H1 (cell line): Measurements from ENCODE around the gene CUL4A. TPM values are rescaled to one million over a fixed set of nuclear protein-coding genes. Genes with fewer than 3 reads are reported as not detected.

Experiments
- CTCF ChIA-PET: fragments of 300-600 bp; sonication (Branson Sonifier 250); formaldehyde crosslinking; loops from one replicate; lab custom pipeline; 2021; ENCODE audit not compliant: partially characterized antibody; lab: Charles Lee
- POLR2A ChIA-PET: fragments of 300-600 bp; sonication (Branson Sonifier 250); formaldehyde crosslinking; loops from one replicate; lab custom pipeline; 2021; ENCODE audit warnings: inconsistent platforms; ENCODE audit not compliant: partially characterized antibody; lab: Charles Lee
- DNase-seq, 2 experiments: peaks; one replicate each; pipeline versions ENCODE4 v3.0.0 to v3.0.0-alpha.2; 2010 to 2022; ENCODE audit warnings: low spot score in 2 of 2, low read depth in 1 of 2, mixed read lengths in 1 of 2
- FAIRE-seq: peaks from 2 replicates; lab custom pipeline; 2011; peaks lifted over from hg19 to GRCh38; lab: Jason Lieb, UNC
- H2AFZ ChIP-seq: 2 replicates; pipeline ENCODE4 v1.8.1; 2012; ENCODE audit warnings: low read length, inconsistent platforms
- H2AK5ac ChIP-seq: 2 replicates; pipeline ENCODE4 v1.6.1; 2013; ENCODE audit warnings: low read depth, low read length
- H2BK120ac ChIP-seq: replicated peaks from 2 replicates; pipeline ENCODE3; 2013; ENCODE audit warnings: low read depth, low read length, inconsistent platforms
- H2BK12ac ChIP-seq: 2 replicates; pipeline ENCODE4 v1.6.1; 2013; ENCODE audit warnings: low read depth, low read length
- H2BK15ac ChIP-seq: 2 replicates; pipeline ENCODE4 v1.6.1; 2013; ENCODE audit warnings: low read length
- H2BK20ac ChIP-seq: 2 replicates; pipeline ENCODE4 v1.6.1; 2013; ENCODE audit warnings: low read length
- H2BK5ac ChIP-seq: 2 replicates; pipeline ENCODE4 v1.6.1; 2013; ENCODE audit warnings: low read depth, low read length
- H3K14ac ChIP-seq: 2 replicates; pipeline ENCODE4 v1.6.1; 2013; ENCODE audit warnings: inconsistent platforms; ENCODE audit not compliant: insufficient read length
- H3K18ac ChIP-seq: 2 replicates; pipeline ENCODE4 v1.6.1; 2013; ENCODE audit warnings: low read length; ENCODE audit errors: extremely low read depth
- H3K23ac ChIP-seq: 2 replicates; pipeline ENCODE4 v1.6.1; 2013; ENCODE audit warnings: inconsistent platforms; ENCODE audit not compliant: insufficient read length
- H3K23me2 ChIP-seq: 2 replicates; pipeline ENCODE4 v1.6.1; 2013; ENCODE audit warnings: low read depth, low read length
- H3K27ac ChIP-seq: 2 replicates; pipeline ENCODE4 v1.6.1; 2011; ENCODE audit warnings: low read depth, low read length, inconsistent platforms
- H3K27me3 ChIP-seq, 4 experiments: replicated peaks in 1 of 4; 1 replicate in 1 of 4; 2 replicates in 3 of 4; pipeline versions ENCODE4 v1.6.1 to v1.8.1; 2011 to 2013; ENCODE audit warnings: low read length in 3 of 4, mild to moderate bottlenecking in 3 of 4, inconsistent platforms in 2 of 4, mixed read lengths in 2 of 4, moderate library complexity in 1 of 4; ENCODE audit not compliant: control insufficient read depth in 3 of 4, insufficient read depth in 3 of 4; ENCODE audit errors: extremely low read depth in 1 of 4
- H3K36me3 ChIP-seq, 4 experiments: 2 replicates each; pipeline versions ENCODE4 v1.6.1 to v1.8.1; 2011 to 2013; ENCODE audit warnings: mild to moderate bottlenecking in 4 of 4, low read length in 3 of 4, moderate library complexity in 2 of 4, control low read depth in 1 of 4, inconsistent platforms in 1 of 4; ENCODE audit not compliant: insufficient read depth in 4 of 4, control insufficient read depth in 2 of 4
- H3K4ac ChIP-seq: replicated peaks from 2 replicates; pipeline ENCODE3; 2013; ENCODE audit warnings: low read length, low read depth, mixed read lengths, inconsistent platforms; ENCODE audit not compliant: insufficient read length
- H3K4me1 ChIP-seq, 4 experiments: replicated peaks in 1 of 4; 1 replicate in 1 of 4; 2 replicates in 3 of 4; pipeline versions ENCODE4 v1.6.1 to v1.8.1; 2011 to 2013; ENCODE audit warnings: low read length in 3 of 4, inconsistent platforms in 2 of 4, mixed read lengths in 1 of 4; ENCODE audit not compliant: insufficient read depth in 4 of 4, control insufficient read depth in 3 of 4
- H3K4me2 ChIP-seq, 2 experiments: 2 replicates each; pipeline versions ENCODE4 v1.6.1 to v1.8.1; 2011 to 2013; ENCODE audit warnings: low read depth in 2 of 2, low read length in 2 of 2, control low read depth in 1 of 2, inconsistent platforms in 1 of 2, mild to moderate bottlenecking in 1 of 2; ENCODE audit not compliant: insufficient read depth in 1 of 2
- H3K4me3 ChIP-seq, 4 experiments: fragments of 200-600, 300-600 bp in 1 of 4; sonication (generic), shearing (Covaris generic), sonication (Bioruptor Twin) in 1 of 4; 2 replicates each; pipeline versions ENCODE4 v1.5.1 to v1.8.1; 2011 to 2016; ENCODE audit warnings: low read length in 4 of 4, low read depth in 3 of 4, control low read depth in 2 of 4, inconsistent platforms in 2 of 4, mild to moderate bottlenecking in 2 of 4, mixed read lengths in 1 of 4, moderate library complexity in 1 of 4; ENCODE audit not compliant: insufficient read depth in 2 of 4; ENCODE audit errors: extremely low read depth in 1 of 4
- H3K56ac ChIP-seq: replicated peaks from 2 replicates; pipeline ENCODE3; 2013; ENCODE audit warnings: low read depth, mild to moderate bottlenecking, mixed read lengths, low read length, inconsistent platforms; ENCODE audit not compliant: insufficient read length
- H3K79me1 ChIP-seq: 2 replicates; pipeline ENCODE4 v1.6.1; 2013; ENCODE audit warnings: low read depth, low read length, control low read depth
- H3K79me2 ChIP-seq, 2 experiments: 2 replicates each; pipeline versions ENCODE4 v1.6.1 to v1.8.1; 2012 to 2013; ENCODE audit warnings: low read length in 2 of 2, mild to moderate bottlenecking in 2 of 2, inconsistent platforms in 1 of 2; ENCODE audit not compliant: insufficient read depth in 2 of 2, control insufficient read depth in 1 of 2
- H3K9ac ChIP-seq, 4 experiments: replicated peaks in 1 of 4; 1 replicate in 1 of 4; 2 replicates in 3 of 4; pipeline versions ENCODE4 v1.6.1 to v1.8.1; 2011 to 2013; ENCODE audit warnings: low read depth in 3 of 4, low read length in 3 of 4, control low read depth in 2 of 4, mild to moderate bottlenecking in 2 of 4, moderate library complexity in 2 of 4, inconsistent platforms in 1 of 4; ENCODE audit errors: extremely low read depth in 1 of 4
- H3K9me3 ChIP-seq, 2 experiments: 2 replicates each; pipeline versions ENCODE4 v1.6.1 to v1.8.1; 2012 to 2013; ENCODE audit warnings: mild to moderate bottlenecking in 2 of 2, moderate library complexity in 2 of 2, control low read depth in 1 of 2, inconsistent platforms in 1 of 2, low read depth in 1 of 2, low read length in 1 of 2, mixed read lengths in 1 of 2; ENCODE audit not compliant: insufficient read depth in 2 of 2
- H4K20me1 ChIP-seq, 2 experiments: replicated peaks in 1 of 2; 2 replicates each; pipeline versions ENCODE3 to v1.8.1; 2011 to 2013; ENCODE audit warnings: inconsistent platforms in 2 of 2, low read length in 2 of 2, mild to moderate bottlenecking in 1 of 2; ENCODE audit not compliant: insufficient read depth in 2 of 2, control insufficient read depth in 1 of 2
- H4K5ac ChIP-seq: 2 replicates; pipeline ENCODE4 v1.6.1; 2013; ENCODE audit warnings: low read length, low read depth, mixed read lengths, inconsistent platforms; ENCODE audit not compliant: insufficient read length
- H4K8ac ChIP-seq: 2 replicates; pipeline ENCODE4 v1.8.0; 2013; ENCODE audit warnings: mild to moderate bottlenecking, moderate library complexity, low read length, inconsistent platforms; ENCODE audit not compliant: insufficient read depth; ENCODE audit errors: extremely low read depth
- H4K91ac ChIP-seq: replicated peaks from 2 replicates; pipeline ENCODE3; 2013; ENCODE audit warnings: low read length, mixed read lengths, inconsistent platforms; ENCODE audit not compliant: insufficient read length
- CEBPB ChIP-seq: IDR thresholded peaks from 2 replicates; pipeline ENCODE4 v1.6.1; 2012; ENCODE audit warnings: low read depth, low read length
- KDM4A ChIP-seq: IDR thresholded peaks from one replicate; pipeline ENCODE4 v1.7.1; 2012; ENCODE audit warnings: low read depth, mild to moderate bottlenecking, moderate library complexity, low read length, inconsistent platforms; ENCODE audit not compliant: severe bottlenecking
- RNF2 ChIP-seq: fragments of 200-900, 300-1000 bp; sonication (generic); IDR thresholded peaks from 2 replicates; pipeline ENCODE4 v1.7.1; 2016; ENCODE audit warnings: borderline replicate concordance, low read depth, mild to moderate bottlenecking, antibody characterized with exemption, low read length; ENCODE audit not compliant: poor library complexity, severe bottlenecking; ENCODE audit errors: missing control alignments
- SIRT6 ChIP-seq: IDR thresholded peaks from one replicate; pipeline ENCODE4 v1.7.1; 2012; ENCODE audit warnings: low read length, inconsistent platforms
- SP4 ChIP-seq: IDR thresholded peaks from 2 replicates; pipeline ENCODE4 v1.6.1; 2012; ENCODE audit warnings: low read length, inconsistent platforms
- ZNF274 ChIP-seq: IDR thresholded peaks from 2 replicates; pipeline ENCODE4 v1.7.0; 2012; ENCODE audit warnings: low read length, borderline replicate concordance; ENCODE audit errors: extremely low read depth
- WGBS, 2 experiments: shearing (Covaris generic) in 1 of 2; methylation state at CpG; one replicate each; pipeline versions ENCODE4 v1.1.6 to v1.1.7; 2013 to 2015; ENCODE audit warnings: low lambda C conversion rate in 2 of 2, mixed read lengths in 2 of 2, inconsistent platforms in 1 of 2, low coverage in 1 of 2, missing lambda C conversion rate in 1 of 2; ENCODE audit not compliant: insufficient replicate concordance in 2 of 2, insufficient coverage in 1 of 2, insufficient read length in 1 of 2; ENCODE audit errors: extremely low coverage in 1 of 2, missing lambda C conversion rate in 1 of 2; 5-methylcytosine and 5-hydroxymethylcytosine counted together
- polyA plus RNA-seq, 7 experiments: library from polyadenylated mRNA; depleted of rRNA in 3 of 7; stranded (reverse) in 5 of 7; unstranded in 2 of 7; fragments of >200 nt in 5 of 7; fragments of 200-250 nt in 2 of 7; gene quantifications; 1 replicate in 5 of 7; 2 replicates in 1 of 7; 4 replicates in 1 of 7; pipeline versions ENCODE4 v1.2.1 to v1.2.3, GENCODE V29; 2011 to 2013; ENCODE audit warnings: missing spikeins in 2 of 7, mixed read lengths in 2 of 7
- total RNA-seq: library from RNA; stranded (reverse); fragmentation: NEBNext Ultra II Directional; extraction: Animal tissue kit (Norgen Biotek cat#: 25700); gene quantifications from 2 replicates; pipeline ENCODE4 v1.2.1, GENCODE V29; 2021

Gene CUL4A
- total and polyA plus RNA-seq, 2 of the 8 experiments (the other 6 are each of a cell fraction or from before 2014, with no cell fraction given), result 54.7 to 101 TPM

DNA sequence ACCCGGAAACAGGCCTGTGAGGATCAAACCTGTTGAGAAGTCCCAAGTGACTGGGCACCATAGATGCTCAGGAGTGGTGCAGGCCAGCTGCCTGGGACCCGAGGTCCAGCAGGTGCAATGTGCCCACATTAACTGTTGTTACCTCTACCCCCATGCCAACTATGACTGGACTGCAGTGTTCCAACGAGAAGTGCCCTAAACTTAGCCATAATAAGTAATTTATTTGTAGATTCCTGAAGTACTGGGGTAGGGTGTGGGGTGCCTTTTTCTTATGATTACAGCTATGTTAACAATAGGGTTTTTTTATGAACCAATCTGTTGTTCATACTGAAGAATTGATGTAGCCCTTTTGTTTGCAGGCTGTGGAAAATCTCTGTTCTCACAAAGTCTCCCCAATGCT, 9.2 kb downstream of the CUL4A start:
- Histone ChIP-seq H3K4me2 (no peak overlapping the region), H3K23me2 (no peaks in the 10 kb centered on the region), H2AFZ (no peak overlapping the region), H3K56ac (no peak overlapping the region), H3K9me3 (no peaks in the 10 kb centered on the region), H2BK120ac (no peak overlapping the region), H3K23ac (no peak overlapping the region), H2BK15ac (no peak overlapping the region), H4K20me1 (peaks cover 14 to 27% of the 10 kb centered on the region in 2 experiments), H2BK20ac (no peak overlapping the region), H3K27ac (0 out of 2 replicates have a peak overlapping the region, but pooled peaks have one; percentile 7), H3K4ac (no peak overlapping the region), H4K8ac (no peak overlapping the region), H3K18ac (no peak overlapping the region), H3K36me3 (peaks cover 5 to 42% (median 17%) of the 10 kb centered on the region in 4 experiments; a peak in 5 of 8 replicates), H3K9ac (no peak overlapping the region), H3K27me3 (no peaks in the 10 kb centered on the region), H3K14ac (no peak overlapping the region), H3K79me1 (peaks cover 26% of the 10 kb centered on the region), H3K4me3 (no peak overlapping the region), H3K79me2 (peaks cover 37 to 99% of the 10 kb centered on the region in 2 experiments), H3K4me1 (peaks cover 0 to 17% (median 11%) of the 10 kb centered on the region in 4 experiments; a peak in 6 of 7 replicates), H4K5ac (no peak overlapping the region), H2BK5ac (no peak overlapping the region), H2AK5ac (no peak overlapping the region), H4K91ac (no peak overlapping the region), H2BK12ac (no peak overlapping the region)
- no peak for TF ChIP-seq ZNF274
- no peak for TF ChIP-seq KDM4A
- TF ChIP-seq SP4, result no peak
- TF ChIP-seq SIRT6, result no peak
- TF ChIP-seq RNF2, result no peak
- TF ChIP-seq CEBPB, result no peak
- FAIRE-seq (no peak), DNase-seq (no peak)
- 95% methylated on average over 3 of the region's 3 CpGs; no CpG with 5 or more reads in 1 of the 2 experiments for WGBS, 2 experiments
- ChIA-PET CTCF (interaction anchor here (1.1 kb wide), 1 partner anchor 133 kb away, joined by 4 read pairs; no protein-coding TSS in a partner anchor), POLR2A (interaction anchor here (0.5 to 3.6 kb wide), 6 partner anchors 9 to 149 kb away, joined by 3 to 26 read pairs (median 4); partner anchors contain the start of genes CUL4A and PCID2)
